Trophoblast cell (in vitro differentiated cells and primary cell): ENCODE data around the gene PGAP2.

Experiments used
- DNase-seq, 2 donors: peaks; one replicate each; pipeline ENCODE4 v3.0.0-alpha.2; 2016
- H2AFZ ChIP-seq: 2 replicates; pipeline ENCODE4 v1.6.1; 2013; ENCODE audit warnings: low read length, moderate library complexity, mild to moderate bottlenecking; ENCODE audit not compliant: insufficient read depth, poor library complexity
- H2AK5ac ChIP-seq: 2 replicates; pipeline ENCODE4 v1.6.1; 2013; ENCODE audit warnings: mild to moderate bottlenecking, low read length
- H2BK120ac ChIP-seq: 2 replicates; pipeline ENCODE4 v1.6.1; 2013; ENCODE audit warnings: low read length, mild to moderate bottlenecking, moderate library complexity; ENCODE audit not compliant: insufficient read depth, poor library complexity
- H2BK12ac ChIP-seq: 2 replicates; pipeline ENCODE4 v1.6.1; 2013; ENCODE audit warnings: mild to moderate bottlenecking, low read length, moderate library complexity
- H2BK5ac ChIP-seq: 2 replicates; pipeline ENCODE4 v1.6.1; 2013; ENCODE audit warnings: low read length, low read depth, moderate library complexity, mild to moderate bottlenecking; ENCODE audit not compliant: poor library complexity
- H3K14ac ChIP-seq: 2 replicates; pipeline ENCODE4 v1.6.1; 2013; ENCODE audit warnings: mild to moderate bottlenecking, low read length
- H3K18ac ChIP-seq: 2 replicates; pipeline ENCODE4 v1.6.1; 2013; ENCODE audit warnings: mild to moderate bottlenecking, low read length
- H3K23ac ChIP-seq: 2 replicates; pipeline ENCODE4 v1.6.1; 2013; ENCODE audit warnings: low read length
- H3K27ac ChIP-seq: 2 replicates; pipeline ENCODE4 v1.5.1; 2013; ENCODE audit warnings: low read depth, mild to moderate bottlenecking, inconsistent platforms, low read length, moderate library complexity
- H3K27me3 ChIP-seq: 2 replicates; pipeline ENCODE4 v1.6.1; 2013; ENCODE audit warnings: inconsistent platforms, mild to moderate bottlenecking, low read length, moderate library complexity; ENCODE audit not compliant: insufficient read depth
- H3K36me3 ChIP-seq, 2 experiments: 1 replicate in 1 of 2; 2 replicates in 1 of 2; pipeline ENCODE4 v1.6.1; 2013; ENCODE audit warnings: low read length in 2 of 2, mild to moderate bottlenecking in 2 of 2, moderate library complexity in 1 of 2; ENCODE audit not compliant: insufficient read depth in 2 of 2, control insufficient read depth in 1 of 2
- H3K4ac ChIP-seq: 2 replicates; pipeline ENCODE4 v1.6.1; 2013; ENCODE audit warnings: low read depth, mild to moderate bottlenecking, low read length, moderate library complexity
- H3K4me1 ChIP-seq, 2 experiments: 1 replicate in 1 of 2; 2 replicates in 1 of 2; pipeline ENCODE4 v1.6.1; 2013; ENCODE audit warnings: low read length in 2 of 2, mild to moderate bottlenecking in 2 of 2, moderate library complexity in 1 of 2; ENCODE audit not compliant: insufficient read depth in 2 of 2, control insufficient read depth in 1 of 2
- H3K4me2 ChIP-seq: 2 replicates; pipeline ENCODE4 v1.6.1; 2013; ENCODE audit warnings: inconsistent platforms, mild to moderate bottlenecking, low read length, moderate library complexity
- H3K4me3 ChIP-seq: 2 replicates; pipeline ENCODE4 v1.5.1; 2013; ENCODE audit warnings: mild to moderate bottlenecking, low read depth, low read length, inconsistent platforms
- H3K79me1 ChIP-seq: one replicate; pipeline ENCODE4 v1.6.1; 2013; ENCODE audit warnings: low read length
- H3K79me2 ChIP-seq: 2 replicates; pipeline ENCODE4 v1.6.1; 2013; ENCODE audit warnings: low read length, mild to moderate bottlenecking; ENCODE audit not compliant: control insufficient read depth, insufficient read depth, poor library complexity
- H3K9ac ChIP-seq: 2 replicates; pipeline ENCODE4 v1.6.1; 2013; ENCODE audit warnings: mild to moderate bottlenecking, low read length
- H3K9me3 ChIP-seq: 2 replicates; pipeline ENCODE4 v1.6.1; 2013; ENCODE audit warnings: low read depth, mild to moderate bottlenecking, control low read depth, inconsistent platforms, low read length; ENCODE audit not compliant: insufficient read depth
- H4K12ac ChIP-seq: 2 replicates; pipeline ENCODE4 v1.6.1; 2013; ENCODE audit warnings: low read depth, mild to moderate bottlenecking, low read length, moderate library complexity
- H4K8ac ChIP-seq: 2 replicates; pipeline ENCODE4 v1.6.1; 2013; ENCODE audit warnings: low read depth, mild to moderate bottlenecking, low read length, moderate library complexity
- H4K91ac ChIP-seq: one replicate; pipeline ENCODE4 v1.6.1; 2013; ENCODE audit warnings: low read depth, mild to moderate bottlenecking, low read length, moderate library complexity
- WGBS: extraction: QIAGEN DNeasy Blood & Tissue Kit; methylation state at CpG from one replicate; pipeline ENCODE4 v1.1.7; 2013; ENCODE audit warnings: missing lambda C conversion rate; ENCODE audit not compliant: insufficient read length, insufficient coverage; ENCODE audit errors: extremely low coverage; 5-methylcytosine and 5-hydroxymethylcytosine counted together

Gene PGAP2

DNA sequence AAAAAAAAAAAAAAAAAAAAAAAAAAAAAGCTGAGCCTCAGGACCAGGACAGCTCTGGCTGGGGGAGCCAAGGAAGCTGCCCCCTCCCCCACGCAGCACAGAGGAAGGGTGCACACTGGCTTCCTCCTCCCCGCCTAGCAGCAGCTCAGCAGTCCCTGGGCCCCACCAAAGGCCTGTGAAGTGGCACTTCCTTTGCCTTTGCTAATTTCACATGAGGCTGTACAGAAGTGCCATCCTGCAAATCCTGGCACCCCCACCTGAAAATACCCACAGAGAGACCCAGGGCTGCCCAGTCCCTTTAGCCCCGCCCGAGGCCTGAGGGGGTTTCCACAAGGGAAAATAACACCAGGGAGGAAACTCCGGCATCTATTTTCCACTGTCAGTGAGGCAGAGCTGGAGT, 28.5 kb downstream of the PGAP2 start:
- Histone ChIP-seq H3K27me3 (no peaks in the 10 kb centered on the region), H3K4ac (peak overlapping the region; percentile 72), H3K36me3 (peaks cover 1 to 7% of the 10 kb centered on the region in 2 experiments), H3K23ac (no peak overlapping the region), H3K4me2 (no peak overlapping the region), H2BK12ac (no peak overlapping the region), H3K14ac (no peak overlapping the region), H3K9me3 (no peaks in the 10 kb centered on the region), H4K8ac (no peak overlapping the region), H3K4me3 (no peak overlapping the region), H4K12ac (no peak overlapping the region), H3K79me2 (peaks cover 12% of the 10 kb centered on the region), H2AK5ac (no peak overlapping the region), H2BK5ac (no peak overlapping the region), H3K27ac (no peak overlapping the region), H3K9ac (no peak overlapping the region), H3K18ac (no peak overlapping the region), H2AFZ (no peak overlapping the region), H4K91ac (no peak overlapping the region), H3K79me1 (peaks cover 9% of the 10 kb centered on the region), H3K4me1 (peaks cover 11 to 28% of the 10 kb centered on the region in 2 experiments), H2BK120ac (no peak overlapping the region)
- DNase-seq: peak in 1 of 2 donors; percentile 23
- no CpG with 5 or more reads among the region's 5 CpGs for WGBS

DNA sequence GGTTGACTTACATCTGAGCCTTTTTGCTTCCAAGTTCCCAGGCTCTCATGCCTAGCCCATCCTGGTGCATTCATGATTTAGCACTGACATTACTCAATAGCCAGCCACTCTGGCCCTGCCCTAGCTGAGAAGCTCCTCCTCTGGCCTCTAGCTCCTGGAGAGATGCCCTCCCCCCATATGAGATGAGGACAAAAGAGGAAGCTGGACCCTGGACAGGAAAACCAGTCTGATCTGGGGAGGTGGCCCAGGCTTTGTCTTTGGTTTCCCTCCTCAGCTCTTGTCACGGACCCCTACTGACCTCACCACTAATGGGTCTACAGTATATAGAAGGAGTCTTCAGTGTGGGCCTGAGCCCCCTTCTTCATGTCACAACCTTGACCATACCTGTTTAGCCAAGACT, 29.4 kb downstream of the PGAP2 start:
- H4K12ac ChIP-seq: no peak overlapping the region
- peak overlapping the region; percentile 73 for H3K4ac ChIP-seq
- H2AK5ac ChIP-seq: no peak overlapping the region
- H4K8ac ChIP-seq: no peak overlapping the region
- H3K36me3 ChIP-seq: peaks cover 1 to 5% of the 10 kb centered on the region in 2 experiments
- no peaks in the 10 kb centered on the region for H3K9me3 ChIP-seq
- H3K27ac ChIP-seq: no peak overlapping the region
- H3K9ac ChIP-seq: no peak overlapping the region
- H4K91ac ChIP-seq: no peak overlapping the region
- no peak overlapping the region for H3K4me3 ChIP-seq
- no peak overlapping the region for H2BK5ac ChIP-seq
- H3K4me1 ChIP-seq: peaks cover 11 to 28% of the 10 kb centered on the region in 2 experiments
- peak overlapping the region; percentile 14 for H3K18ac ChIP-seq
- no peak overlapping the region for H2AFZ ChIP-seq
- peaks cover 12% of the 10 kb centered on the region for H3K79me2 ChIP-seq
- H3K23ac ChIP-seq: no peak overlapping the region
- H3K27me3 ChIP-seq: no peaks in the 10 kb centered on the region
- no peak overlapping the region for H3K4me2 ChIP-seq
- no peak overlapping the region for H3K14ac ChIP-seq
- WGBS: no CpG with 5 or more reads among the region's 1 CpG
- H2BK12ac ChIP-seq: no peak overlapping the region
- H2BK120ac ChIP-seq: no peak overlapping the region
- DNase-seq: peak in 1 of 2 donors; percentile 19
- H3K79me1 ChIP-seq: peaks cover 9% of the 10 kb centered on the region

DNA sequence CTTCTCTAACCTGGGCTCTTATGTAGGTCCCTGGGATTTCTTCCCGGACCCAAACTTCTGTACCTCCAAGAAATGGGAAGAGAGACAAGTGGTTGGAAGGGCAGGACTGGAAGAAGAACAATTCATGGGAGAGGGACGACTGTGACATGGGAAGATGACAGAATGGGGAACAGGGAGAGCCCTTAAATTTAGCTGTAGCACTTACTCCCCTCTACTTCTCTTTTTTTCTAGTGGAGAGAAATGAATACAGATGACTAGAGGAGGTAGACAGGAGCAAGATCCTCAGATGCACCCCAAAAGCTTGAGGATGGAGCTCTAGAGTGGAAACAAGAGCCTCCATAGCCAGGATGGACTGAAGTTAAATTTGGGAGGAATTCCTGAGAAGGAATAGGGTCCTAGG, 30.1 kb downstream of the PGAP2 start:
- Histone ChIP-seq H2BK120ac (no peak overlapping the region), H3K4me1 (peaks cover 11 to 28% of the 10 kb centered on the region in 2 experiments), H4K91ac (no peak overlapping the region), H2AFZ (no peak overlapping the region), H3K27me3 (no peaks in the 10 kb centered on the region), H3K9ac (no peak overlapping the region), H3K4me3 (no peak overlapping the region), H3K23ac (no peak overlapping the region), H2AK5ac (no peak overlapping the region), H4K12ac (no peak overlapping the region), H4K8ac (no peak overlapping the region), H3K79me2 (peaks cover 12% of the 10 kb centered on the region), H3K4me2 (no peak overlapping the region), H3K18ac (no peak overlapping the region), H3K14ac (no peak overlapping the region), H2BK12ac (no peak overlapping the region), H3K9me3 (no peaks in the 10 kb centered on the region), H3K27ac (no peak overlapping the region), H3K36me3 (peaks cover 0 to 4% of the 10 kb centered on the region in 2 experiments), H2BK5ac (no peak overlapping the region), H3K4ac (peak overlapping the region; percentile 43), H3K79me1 (peaks cover 9% of the 10 kb centered on the region)
- no peak for DNase-seq
- WGBS: no CpG with 5 or more reads among the region's 2 CpGs

DNA sequence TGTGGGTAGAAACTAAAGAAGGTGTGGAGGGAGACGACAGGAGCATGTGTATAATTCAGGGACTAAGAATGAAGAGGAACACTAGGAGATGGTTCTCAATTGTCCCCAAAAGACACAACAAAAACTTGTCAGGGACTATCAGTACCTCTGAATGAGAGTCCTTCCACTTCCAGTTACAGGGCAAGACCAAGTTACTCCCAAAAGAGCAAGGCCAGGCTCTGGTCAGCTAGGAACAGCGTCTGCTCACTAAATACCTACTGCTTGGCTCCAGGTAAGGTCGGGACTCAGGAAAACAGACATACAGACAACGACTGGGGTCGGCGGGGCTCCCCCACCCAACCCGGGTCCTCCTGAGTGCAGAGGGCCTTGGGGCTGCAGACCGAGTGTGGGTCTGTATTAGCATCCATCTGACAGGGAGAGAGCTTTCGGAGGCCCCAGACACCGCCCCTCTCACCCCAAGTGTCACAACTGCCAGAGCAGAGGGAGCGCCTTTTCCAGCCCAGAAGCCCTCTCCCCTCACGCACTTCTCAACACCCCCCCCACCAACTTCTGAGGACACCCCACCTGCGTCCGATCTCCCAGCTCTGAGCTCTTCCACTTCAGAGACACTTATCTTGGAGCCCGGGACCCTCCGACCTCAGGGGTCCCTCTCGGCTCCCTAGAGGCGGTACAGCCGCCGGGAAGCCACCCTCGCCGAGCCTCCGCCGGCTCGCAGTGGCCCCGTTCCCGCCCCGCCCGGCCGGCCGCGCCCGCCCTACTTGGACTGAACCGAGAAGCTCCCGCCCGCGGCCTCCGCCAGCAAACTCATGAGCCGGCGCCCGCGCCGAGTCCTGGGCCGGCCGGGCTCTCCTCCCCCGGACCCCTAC, 31.9 kb downstream of the PGAP2 start:
- Histone ChIP-seq H3K4ac (peak overlapping the region; percentile 10), H3K4me3 (peak overlapping the region; percentile 82), H3K9ac (peak overlapping the region; percentile 88), H2AK5ac (peak overlapping the region; percentile 15), H3K4me1 (peaks cover 11 to 19% of the 10 kb centered on the region in 2 experiments), H3K18ac (no peak overlapping the region), H2BK5ac (no peak overlapping the region), H3K36me3 (no peaks in the 10 kb centered on the region), H2AFZ (peak overlapping the region; percentile 5), H4K91ac (peak overlapping the region; percentile 25), H3K79me1 (peaks cover 9% of the 10 kb centered on the region), H3K14ac (peak overlapping the region; percentile 41), H3K79me2 (peaks cover 10% of the 10 kb centered on the region), H3K4me2 (peak overlapping the region; percentile 67), H3K9me3 (no peaks in the 10 kb centered on the region), H3K27ac (peak overlapping the region; percentile 13), H2BK120ac (peak overlapping the region; percentile 43), H4K8ac (peak overlapping the region; percentile 46), H2BK12ac (no peak overlapping the region), H4K12ac (no peak overlapping the region), H3K23ac (no peak overlapping the region), H3K27me3 (no peaks in the 10 kb centered on the region)
- 100% methylated on average over 1 of the region's 46 CpGs for WGBS
- peak in 1 of 2 donors; percentile 27 for DNase-seq
